Non-pigmented ciliary epithelial cell (primary cell): ENCODE measurements around the gene PSMB4.
A peak's percentile ranks its signal among the peaks of the same experiment; 100 is the strongest.
"Not testable (repeated sequence)": the region's sequence is repeated elsewhere in the genome, so short reads cannot be mapped to it uniquely, and the experiment has no call there.

Source experiments
- DNase-seq: peaks from one replicate; pipeline ENCODE4 v3.0.0-alpha.2; 2010; ENCODE audit warnings: low read depth

The PSMB4 gene

GRCh38 chr1:151399324-151400171 is at the start of gene PSMB4:
TSS of gene PSMB4 (plus strand) at chr1:151399573. CDS start at chr1:151399588, 15 bp downstream.
- DNase-seq = peak; percentile 63

- not testable (repeated sequence) for DNase-seq
Observed at GRCh38 chr1:151350323-151350722, 49.0 kb upstream of the PSMB4 start.

- DNase-seq = no peak
Observed at GRCh38 chr1:151352021-151352718, 47.2 kb upstream of the PSMB4 start.

- no peak for DNase-seq
Observed at GRCh38 chr1:151356696-151357095, 42.7 kb upstream of the PSMB4 start.

GRCh38 chr1:151361883-151362282 is 37.5 kb upstream of the PSMB4 start:
- no peak for DNase-seq

- DNase-seq = no peak
Observed at GRCh38 chr1:151362308-151363155, 36.8 kb upstream of the PSMB4 start.

GRCh38 chr1:151364996-151365395 is 34.4 kb upstream of the PSMB4 start:
- DNase-seq = no peak

- no peak for DNase-seq
Observed at GRCh38 chr1:151367658-151368392, 31.5 kb upstream of the PSMB4 start.

GRCh38 chr1:151368393-151369301 is 30.7 kb upstream of the PSMB4 start:
- DNase-seq = no peak

- DNase-seq = no peak
Observed at GRCh38 chr1:151369302-151369610, 30.1 kb upstream of the PSMB4 start.

GRCh38 chr1:151369621-151370048 is 29.7 kb upstream of the PSMB4 start:
- no peak for DNase-seq

GRCh38 chr1:151370211-151370911 is 29.0 kb upstream of the PSMB4 start:
- no peak for DNase-seq

GRCh38 chr1:151371370-151372057 is 27.9 kb upstream of the PSMB4 start:
- DNase-seq = no peak

- DNase-seq = no peak
Observed at GRCh38 chr1:151372058-151372934, 27.1 kb upstream of the PSMB4 start, which contains the start of gene SELENBP1. TSS of gene SELENBP1 (minus strand) at chr1:151372705. CDS start at chr1:151372641, 64 bp downstream.

GRCh38 chr1:151373196-151373595 is 26.2 kb upstream of the PSMB4 start:
- DNase-seq = no peak

GRCh38 chr1:151377150-151377884 is 22.1 kb upstream of the PSMB4 start:
- DNase-seq = no peak

- no peak for DNase-seq
Observed at GRCh38 chr1:151384584-151384983, 14.8 kb upstream of the PSMB4 start.

- DNase-seq = no peak
Observed at GRCh38 chr1:151386002-151386401, 13.4 kb upstream of the PSMB4 start.
